ENCODE measurements around the gene AMN1. TPM values are rescaled to one million over a fixed set of nuclear protein-coding genes. Genes with fewer than 3 reads are reported as not detected.

Gene AMN1
- total and polyA plus RNA-seq, 2 experiments from 2014 or later: 12.6 to 17.7 TPM

GRCh38 chr12:31659087-31659942 lies 69.5 kb downstream of the AMN1 start, which contains the start of gene ETFBKMT:
ETFBKMT (plus strand) TSS chr12:31659688; CDS start chr12:31661954, 2,266 bp downstream.
- Histone ChIP-seq H3F3A (replicated peaks; ENCODE audit: low read depth) (peaks cover 3% of the 10 kb centered on the region), H3K4me1 (ENCODE audit: insufficient read depth) (peaks cover 10% of the 10 kb centered on the region; the same call in 1 of the 2 replicates), H4K20me1 (replicated peaks; ENCODE audit: insufficient read depth) (no peaks in the 10 kb centered on the region), H3K36me3 (ENCODE audit: insufficient read depth) (no peaks in the 10 kb centered on the region; the same call in 1 of the 2 replicates), H2AFZ (peak within 1 kb of the TSS; percentile 85), H3K27me3 (ENCODE audit: insufficient read depth) (no peaks in the 10 kb centered on the region), H3K9me2 (ENCODE audit: insufficient read depth) (no peaks in the 10 kb centered on the region), H3K79me2 (replicated peaks; ENCODE audit: insufficient read depth) (no peaks in the 10 kb centered on the region), H3K27ac (ENCODE audit: low read depth) (peak within 1 kb of the TSS; percentile 88), H3K4me3 (peak within 1 kb of the TSS; percentile 77), H3K4me2 (peak within 1 kb of the TSS; percentile 92)
- Mint-ChIP-seq H3K4me1 (peaks cover 7% of the 10 kb centered on the region), H3K27ac (peak within 1 kb of the TSS; percentile 78), H3K9me3 (peaks cover 7% of the 10 kb centered on the region), H3K4me3 (peak within 1 kb of the TSS; percentile 98), H3K27me3 (ENCODE audit: insufficient read depth, low read depth, poor library complexity) (peaks cover 3% of the 10 kb centered on the region), H3K36me3 (ENCODE audit: low read depth) (peaks cover 13% of the 10 kb centered on the region)
- TF ChIP-seq EZH2phosphoT487 (IDR thresholded peaks at IDR 0.05; ENCODE audit: unreplicated experiment) (no peak), ZNF462 (CRISPR knock-in tag; IDR thresholded peaks at IDR 0.05) (no peak), ZNF114 (CRISPR knock-in tag; IDR thresholded peaks at IDR 0.05) (no peak), CREB1 (CRISPR knock-in tag; IDR thresholded peaks at IDR 0.05; ENCODE audit: low read depth) (peak; percentile 69), ZNF331 (CRISPR knock-in tag; IDR thresholded peaks at IDR 0.05; ENCODE audit: low read depth) (no peak), STAT1 (IDR thresholded peaks at IDR 0.05; ENCODE audit: unreplicated experiment) (no peak), NANOG (IDR thresholded peaks at IDR 0.05; ENCODE audit: borderline replicate concordance) (no peak), POLR2AphosphoS5 (IDR thresholded peaks at IDR 0.05; ENCODE audit: low read depth) (0 out of 2 replicates have a peak, but pooled peaks have one; percentile 23), EZH2 (IDR thresholded peaks at IDR 0.05; ENCODE audit: low read depth, unreplicated experiment) (no peak), JUNB (IDR thresholded peaks at IDR 0.05; ENCODE audit: unreplicated experiment) (no peak)
- TF ChIP-seq, protein P1, sequence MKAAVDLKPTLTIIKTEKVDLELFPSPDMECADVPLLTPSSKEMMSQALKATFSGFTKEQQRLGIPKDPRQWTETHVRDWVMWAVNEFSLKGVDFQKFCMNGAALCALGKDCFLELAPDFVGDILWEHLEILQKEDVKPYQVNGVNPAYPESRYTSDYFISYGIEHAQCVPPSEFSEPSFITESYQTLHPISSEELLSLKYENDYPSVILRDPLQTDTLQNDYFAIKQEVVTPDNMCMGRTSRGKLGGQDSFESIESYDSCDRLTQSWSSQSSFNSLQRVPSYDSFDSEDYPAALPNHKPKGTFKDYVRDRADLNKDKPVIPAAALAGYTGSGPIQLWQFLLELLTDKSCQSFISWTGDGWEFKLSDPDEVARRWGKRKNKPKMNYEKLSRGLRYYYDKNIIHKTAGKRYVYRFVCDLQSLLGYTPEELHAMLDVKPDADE (IDR thresholded peaks at IDR 0.05): peak; percentile 32; the same call in 1 of the 2 replicates
- TF ChIP-seq, protein P2, sequence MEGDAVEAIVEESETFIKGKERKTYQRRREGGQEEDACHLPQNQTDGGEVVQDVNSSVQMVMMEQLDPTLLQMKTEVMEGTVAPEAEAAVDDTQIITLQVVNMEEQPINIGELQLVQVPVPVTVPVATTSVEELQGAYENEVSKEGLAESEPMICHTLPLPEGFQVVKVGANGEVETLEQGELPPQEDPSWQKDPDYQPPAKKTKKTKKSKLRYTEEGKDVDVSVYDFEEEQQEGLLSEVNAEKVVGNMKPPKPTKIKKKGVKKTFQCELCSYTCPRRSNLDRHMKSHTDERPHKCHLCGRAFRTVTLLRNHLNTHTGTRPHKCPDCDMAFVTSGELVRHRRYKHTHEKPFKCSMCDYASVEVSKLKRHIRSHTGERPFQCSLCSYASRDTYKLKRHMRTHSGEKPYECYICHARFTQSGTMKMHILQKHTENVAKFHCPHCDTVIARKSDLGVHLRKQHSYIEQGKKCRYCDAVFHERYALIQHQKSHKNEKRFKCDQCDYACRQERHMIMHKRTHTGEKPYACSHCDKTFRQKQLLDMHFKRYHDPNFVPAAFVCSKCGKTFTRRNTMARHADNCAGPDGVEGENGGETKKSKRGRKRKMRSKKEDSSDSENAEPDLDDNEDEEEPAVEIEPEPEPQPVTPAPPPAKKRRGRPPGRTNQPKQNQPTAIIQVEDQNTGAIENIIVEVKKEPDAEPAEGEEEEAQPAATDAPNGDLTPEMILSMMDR (conservative IDR thresholded peaks at IDR 0.05; ENCODE audit: low read depth in 2 of 2): peak; percentile 19 to 24; a peak in 3 of 4 replicates
- TF ChIP-seq, protein P3, sequence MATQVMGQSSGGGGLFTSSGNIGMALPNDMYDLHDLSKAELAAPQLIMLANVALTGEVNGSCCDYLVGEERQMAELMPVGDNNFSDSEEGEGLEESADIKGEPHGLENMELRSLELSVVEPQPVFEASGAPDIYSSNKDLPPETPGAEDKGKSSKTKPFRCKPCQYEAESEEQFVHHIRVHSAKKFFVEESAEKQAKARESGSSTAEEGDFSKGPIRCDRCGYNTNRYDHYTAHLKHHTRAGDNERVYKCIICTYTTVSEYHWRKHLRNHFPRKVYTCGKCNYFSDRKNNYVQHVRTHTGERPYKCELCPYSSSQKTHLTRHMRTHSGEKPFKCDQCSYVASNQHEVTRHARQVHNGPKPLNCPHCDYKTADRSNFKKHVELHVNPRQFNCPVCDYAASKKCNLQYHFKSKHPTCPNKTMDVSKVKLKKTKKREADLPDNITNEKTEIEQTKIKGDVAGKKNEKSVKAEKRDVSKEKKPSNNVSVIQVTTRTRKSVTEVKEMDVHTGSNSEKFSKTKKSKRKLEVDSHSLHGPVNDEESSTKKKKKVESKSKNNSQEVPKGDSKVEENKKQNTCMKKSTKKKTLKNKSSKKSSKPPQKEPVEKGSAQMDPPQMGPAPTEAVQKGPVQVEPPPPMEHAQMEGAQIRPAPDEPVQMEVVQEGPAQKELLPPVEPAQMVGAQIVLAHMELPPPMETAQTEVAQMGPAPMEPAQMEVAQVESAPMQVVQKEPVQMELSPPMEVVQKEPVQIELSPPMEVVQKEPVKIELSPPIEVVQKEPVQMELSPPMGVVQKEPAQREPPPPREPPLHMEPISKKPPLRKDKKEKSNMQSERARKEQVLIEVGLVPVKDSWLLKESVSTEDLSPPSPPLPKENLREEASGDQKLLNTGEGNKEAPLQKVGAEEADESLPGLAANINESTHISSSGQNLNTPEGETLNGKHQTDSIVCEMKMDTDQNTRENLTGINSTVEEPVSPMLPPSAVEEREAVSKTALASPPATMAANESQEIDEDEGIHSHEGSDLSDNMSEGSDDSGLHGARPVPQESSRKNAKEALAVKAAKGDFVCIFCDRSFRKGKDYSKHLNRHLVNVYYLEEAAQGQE (IDR thresholded peaks at IDR 0.05; ENCODE audit: unreplicated experiment): no peak
- DNase-seq (ENCODE audit: low spot score) (peak; percentile 95), ATAC-seq (peak; percentile 98)
